Brain microvascular endothelial cell (primary cell): Measurements from ENCODE around the gene ITGB8.

Experiments used
- DNase-seq: peaks from one replicate; pipeline ENCODE4 v3.0.0-alpha.2; 2020
- H3K27ac ChIP-seq: fragments of 250-450 bp; sonication (Bioruptor Pico); 2 replicates; pipeline ENCODE4 v1.5.1; 2020; ENCODE audit warnings: mild to moderate bottlenecking, moderate library complexity
- H3K27me3 ChIP-seq: fragments of 250-450 bp; sonication (Bioruptor Pico); replicated peaks from 2 replicates; pipeline ENCODE4 v1.5.1; 2020; ENCODE audit warnings: mild to moderate bottlenecking
- H3K36me3 ChIP-seq: fragments of 250-450 bp; sonication (Bioruptor Pico); replicated peaks from 2 replicates; pipeline ENCODE4 v1.5.1; 2020; ENCODE audit warnings: mild to moderate bottlenecking
- H3K4me3 ChIP-seq: 2 replicates; pipeline ENCODE4 v1.5.1; 2011; ENCODE audit warnings: low read depth, mild to moderate bottlenecking, control low read depth, low read length, moderate library complexity
- in situ Hi-C: cut with HindIII; loops from 2 replicates; pipeline ENCODE4 v1.10.0; 2017; ENCODE audit warnings: low sequenced_read_pairs, low pct_ligation_motif_present
- TF ChIP-seq, protein P1 (sequence below): IDR thresholded peaks from 2 replicates; pipeline ENCODE4 v1.5.1; 2011; ENCODE audit warnings: low read depth, mild to moderate bottlenecking, moderate library complexity, low read length, control low read depth, inconsistent platforms; ENCODE audit errors: missing control alignments

Gene ITGB8

DNA sequence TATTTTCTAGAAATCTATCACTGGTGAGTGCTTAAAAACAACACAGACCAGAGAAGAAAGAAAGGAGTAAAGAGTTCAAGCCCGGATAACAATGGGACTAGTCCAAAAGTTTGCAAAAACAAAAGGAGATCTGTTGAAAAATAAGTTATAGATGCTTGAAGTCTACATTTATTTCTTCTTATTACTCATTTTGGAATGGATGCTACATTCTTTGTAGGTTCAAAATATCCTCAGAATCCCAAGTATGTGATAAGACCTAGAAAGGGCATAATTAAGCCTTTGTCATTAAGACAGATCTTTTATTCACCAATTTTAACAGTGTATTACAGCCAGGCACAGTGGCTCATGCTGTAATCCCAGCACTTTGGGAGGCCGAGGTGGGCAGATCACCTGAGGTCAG is 42.7 kb upstream of the ITGB8 start:
- H3K36me3 ChIP-seq, result no peaks in the 10 kb centered on the region
- no peak overlapping the region for H3K27ac ChIP-seq
- in situ Hi-C loops, result no loop called here
- TF ChIP-seq, protein P1, sequence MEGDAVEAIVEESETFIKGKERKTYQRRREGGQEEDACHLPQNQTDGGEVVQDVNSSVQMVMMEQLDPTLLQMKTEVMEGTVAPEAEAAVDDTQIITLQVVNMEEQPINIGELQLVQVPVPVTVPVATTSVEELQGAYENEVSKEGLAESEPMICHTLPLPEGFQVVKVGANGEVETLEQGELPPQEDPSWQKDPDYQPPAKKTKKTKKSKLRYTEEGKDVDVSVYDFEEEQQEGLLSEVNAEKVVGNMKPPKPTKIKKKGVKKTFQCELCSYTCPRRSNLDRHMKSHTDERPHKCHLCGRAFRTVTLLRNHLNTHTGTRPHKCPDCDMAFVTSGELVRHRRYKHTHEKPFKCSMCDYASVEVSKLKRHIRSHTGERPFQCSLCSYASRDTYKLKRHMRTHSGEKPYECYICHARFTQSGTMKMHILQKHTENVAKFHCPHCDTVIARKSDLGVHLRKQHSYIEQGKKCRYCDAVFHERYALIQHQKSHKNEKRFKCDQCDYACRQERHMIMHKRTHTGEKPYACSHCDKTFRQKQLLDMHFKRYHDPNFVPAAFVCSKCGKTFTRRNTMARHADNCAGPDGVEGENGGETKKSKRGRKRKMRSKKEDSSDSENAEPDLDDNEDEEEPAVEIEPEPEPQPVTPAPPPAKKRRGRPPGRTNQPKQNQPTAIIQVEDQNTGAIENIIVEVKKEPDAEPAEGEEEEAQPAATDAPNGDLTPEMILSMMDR, result no peak
- no peaks in the 10 kb centered on the region for H3K27me3 ChIP-seq
- DNase-seq, result no peak
- no peak overlapping the region for H3K4me3 ChIP-seq

DNA sequence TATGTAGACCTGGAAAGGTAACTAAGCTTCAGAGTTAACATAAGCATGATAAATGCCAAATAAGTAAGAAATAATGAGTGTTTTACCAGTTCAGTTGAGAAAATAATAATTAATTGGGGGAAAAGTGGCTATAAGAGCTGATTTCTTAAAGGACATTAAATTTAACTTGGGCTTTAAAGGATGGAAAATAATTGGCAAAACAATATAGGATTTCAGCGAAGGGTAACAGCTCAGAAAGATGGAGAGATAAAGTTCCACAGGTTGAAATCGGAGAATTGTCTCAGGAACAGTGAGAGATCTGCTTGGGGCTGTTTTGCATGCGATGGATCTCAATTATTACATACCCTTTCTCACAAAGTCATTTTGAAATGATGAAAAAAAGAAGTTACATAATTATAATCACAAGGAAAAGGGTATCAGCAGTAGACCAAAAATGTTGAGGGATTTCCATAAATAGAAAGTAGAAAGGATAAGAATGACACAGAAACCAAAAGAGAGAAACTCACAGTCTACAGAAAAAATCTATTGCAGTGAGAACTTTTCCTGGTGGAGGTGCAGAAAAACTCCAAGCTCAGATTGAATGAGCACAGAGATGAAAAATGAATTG is 40.1 kb upstream of the ITGB8 start:
- H3K4me3 ChIP-seq, result no peak overlapping the region
- no peak for DNase-seq

DNA sequence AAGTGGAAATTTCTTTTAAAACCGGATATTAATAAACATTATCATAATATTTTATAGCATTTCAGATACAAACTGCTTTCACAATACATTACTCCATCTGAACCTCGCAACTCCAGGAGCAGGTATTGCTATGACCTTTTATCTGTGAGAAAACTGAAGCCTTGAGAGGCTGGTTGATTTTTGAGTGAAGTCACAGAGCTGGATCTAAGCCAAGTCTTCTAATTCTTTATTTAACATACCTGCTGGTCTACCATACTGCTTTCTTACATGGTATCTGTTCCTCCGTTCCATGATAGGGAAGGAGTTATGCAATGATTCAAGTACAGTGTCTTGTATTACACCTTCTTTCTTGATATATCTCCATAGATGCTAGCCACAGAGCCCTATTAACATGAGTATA is 37.4 kb upstream of the ITGB8 start:
- TF ChIP-seq, protein P1, result no peak
- H3K27me3 ChIP-seq, result no peaks in the 10 kb centered on the region
- H3K27ac ChIP-seq, result no peak overlapping the region
- DNase-seq, result no peak
- H3K4me3 ChIP-seq, result no peak overlapping the region
- in situ Hi-C loops, result no loop called here
- H3K36me3 ChIP-seq, result no peaks in the 10 kb centered on the region

More for the DNA sequence above, 40.1 kb upstream of the ITGB8 start:
- TF ChIP-seq, protein P1, result no peak
- Histone ChIP-seq H3K36me3 (no peaks in the 10 kb centered on the region), H3K27me3 (no peaks in the 10 kb centered on the region), H3K27ac (no peak overlapping the region)
- in situ Hi-C loops, result no loop called here

DNA sequence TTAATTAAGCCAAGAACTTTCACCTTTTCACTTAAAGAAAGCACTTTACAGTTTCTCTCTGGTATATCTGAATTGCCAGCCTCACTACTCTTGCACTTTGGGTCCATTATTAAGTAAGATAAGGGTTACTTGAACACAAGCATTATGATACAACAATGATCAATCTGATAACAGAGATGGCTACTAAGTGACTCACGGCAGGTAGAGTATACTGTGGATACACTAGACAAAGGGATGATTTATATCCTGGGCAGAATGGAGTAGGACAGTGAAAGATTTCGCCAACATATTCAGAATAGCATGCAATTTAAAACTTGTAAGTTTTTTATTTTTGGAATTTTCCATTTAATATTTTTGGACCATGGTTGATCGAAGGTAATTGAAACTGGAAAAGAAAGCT is 34.3 kb upstream of the ITGB8 start:
- TF ChIP-seq, protein P1, result no peak
- H3K4me3 ChIP-seq, result no peak overlapping the region
- DNase-seq, result no peak
- in situ Hi-C loops, result no loop called here
- no peaks in the 10 kb centered on the region for H3K27me3 ChIP-seq
- H3K36me3 ChIP-seq, result no peaks in the 10 kb centered on the region
- no peak overlapping the region for H3K27ac ChIP-seq

DNA sequence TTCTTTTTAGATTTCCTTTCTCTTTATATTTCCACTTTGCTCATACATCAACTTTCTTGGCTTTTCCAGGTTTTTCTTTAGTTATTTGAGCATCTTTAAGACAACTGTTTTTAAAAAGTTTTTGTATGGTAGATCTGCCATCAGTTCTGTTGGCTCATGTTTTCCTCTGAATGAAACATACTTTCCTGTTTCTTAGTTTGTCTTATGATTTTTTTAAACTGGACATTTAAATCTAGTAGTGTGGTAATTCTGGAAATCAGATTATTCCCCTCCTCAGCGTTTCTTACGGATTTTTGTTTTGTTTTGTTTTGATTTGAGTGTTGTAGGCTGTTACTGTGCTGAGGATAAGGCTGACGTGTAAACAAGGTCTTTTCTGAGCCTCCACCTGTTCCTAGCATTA is 33.8 kb upstream of the ITGB8 start:
- DNase-seq, result no peak
- no peak overlapping the region for H3K4me3 ChIP-seq
- no peak overlapping the region for H3K27ac ChIP-seq
- no peaks in the 10 kb centered on the region for H3K27me3 ChIP-seq
- in situ Hi-C loops, result no loop called here
- no peaks in the 10 kb centered on the region for H3K36me3 ChIP-seq
- TF ChIP-seq, protein P1, result no peak

DNA sequence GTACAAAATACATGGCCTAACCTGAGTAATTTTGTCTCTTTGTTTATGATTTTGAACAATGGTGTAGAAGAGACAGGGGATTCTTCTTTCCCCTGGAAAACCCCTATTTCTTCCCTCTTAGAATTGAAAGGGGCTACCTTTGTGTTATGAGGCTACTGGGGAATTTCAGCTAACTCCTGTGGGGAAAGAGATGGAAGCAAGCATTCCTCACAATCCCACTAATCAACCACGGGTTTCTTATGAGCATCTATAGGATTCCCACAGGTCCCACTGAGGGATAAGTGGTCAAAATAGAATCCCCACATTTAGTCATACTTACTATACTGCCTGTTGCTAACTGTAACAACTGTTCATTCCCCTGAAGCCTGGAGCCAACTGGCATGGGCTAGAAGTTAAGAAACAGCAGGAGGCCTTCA is 32.2 kb upstream of the ITGB8 start:
- DNase-seq, result no peak
- in situ Hi-C loops, result no loop called here
- no peak overlapping the region for H3K4me3 ChIP-seq
- no peaks in the 10 kb centered on the region for H3K27me3 ChIP-seq
- TF ChIP-seq, protein P1, result no peak
- no peaks in the 10 kb centered on the region for H3K36me3 ChIP-seq
- H3K27ac ChIP-seq, result no peak overlapping the region
